ENCODE measurements around the gene KLRK1.
A peak's percentile ranks its signal among the peaks of the same experiment; 100 is the strongest.
"Not testable (repeated sequence)": the region's sequence is repeated elsewhere in the genome, so short reads cannot be mapped to it uniquely, and the experiment has no call there.

KLRK1 gene

GRCh38 chr12:10389904-10390303, at the start of gene KLRK1:
Gene KLRK1 (minus strand): TSS chr12:10390041. CDS start chr12:10388810, 1,231 bp downstream.
- DNase-seq, result no peak

- not testable (repeated sequence) for DNase-seq
Observed at GRCh38 chr12:10437601-10438000, 47.8 kb upstream of the KLRK1 start.

GRCh38 chr12:10435816-10436215, 46.0 kb upstream of the KLRK1 start, which contains the start of gene KLRC2:
Gene KLRC2 (minus strand): TSS chr12:10436010. CDS start chr12:10435986, 24 bp downstream.
- DNase-seq, result peak; percentile 9

- not testable (repeated sequence) for DNase-seq
Observed at GRCh38 chr12:10430623-10431022, 40.8 kb upstream of the KLRK1 start.

- not testable (repeated sequence) for DNase-seq
Observed at GRCh38 chr12:10425938-10426337, 36.1 kb upstream of the KLRK1 start.

GRCh38 chr12:10424260-10424899, 34.5 kb upstream of the KLRK1 start:
- not testable (repeated sequence) for DNase-seq

- not testable (repeated sequence) for DNase-seq
Observed at GRCh38 chr12:10422159-10422558, 32.3 kb upstream of the KLRK1 start.

GRCh38 chr12:10420334-10420733, 30.5 kb upstream of the KLRK1 start, which contains the start of gene KLRC3:
Gene KLRC3 (minus strand): TSS chr12:10420595. CDS start chr12:10420550, 45 bp downstream.
- DNase-seq, result not testable (repeated sequence)

GRCh38 chr12:10409392-10409791, 19.6 kb upstream of the KLRK1 start, which contains the start of gene KLRC4:
Gene KLRC4 (minus strand): TSS chr12:10409757. CDS start chr12:10409575, 182 bp downstream.
- DNase-seq, result peak; percentile 34

GRCh38 chr12:10408842-10409241, 19.0 kb upstream of the KLRK1 start:
- no peak for DNase-seq

- peak; percentile 30 for DNase-seq
Observed at GRCh38 chr12:10406725-10407124, 16.9 kb upstream of the KLRK1 start.

- DNase-seq, result no peak
Observed at GRCh38 chr12:10405294-10405693, 15.5 kb upstream of the KLRK1 start.

- DNase-seq, result no peak
Observed at GRCh38 chr12:10404798-10405197, 15.0 kb upstream of the KLRK1 start.

- DNase-seq, result no peak
Observed at GRCh38 chr12:10400829-10401228, 11.0 kb upstream of the KLRK1 start.

GRCh38 chr12:10398168-10398567, 8.3 kb upstream of the KLRK1 start:
- no peak for DNase-seq

GRCh38 chr12:10397296-10397695, 7.5 kb upstream of the KLRK1 start:
- no peak for DNase-seq

- DNase-seq, result not testable (repeated sequence)
Observed at GRCh38 chr12:10396176-10396575, 6.3 kb upstream of the KLRK1 start.

GRCh38 chr12:10395390-10395998, 5.7 kb upstream of the KLRK1 start:
- DNase-seq, result peak; percentile 42

- not testable (repeated sequence) for DNase-seq
Observed at GRCh38 chr12:10394531-10395152, 4.8 kb upstream of the KLRK1 start.

- DNase-seq, result no peak
Observed at GRCh38 chr12:10393291-10393690, 3.5 kb upstream of the KLRK1 start.

- DNase-seq, result peak; percentile 90
Observed at GRCh38 chr12:10392394-10392930, 2.6 kb upstream of the KLRK1 start.

- not testable (repeated sequence) for DNase-seq
Observed at GRCh38 chr12:10390991-10391390, 1.1 kb upstream of the KLRK1 start.

- no peak for DNase-seq
Observed at GRCh38 chr12:10388624-10389413, 1.0 kb downstream of the KLRK1 start.

All from hematopoietic multipotent progenitor cell treated with erythropoietin and hydrocortisone succinate and interleukin-3 and kit ligand, for 6 days (in vitro differentiated cells).